ENCODE results near the gene UNC119B.
A peak's percentile ranks its signal among the peaks of the same experiment; 100 is the strongest.
"Not testable (repeated sequence)": the region's sequence is repeated elsewhere in the genome, so short reads cannot be mapped to it uniquely, and the experiment has no call there.

The UNC119B gene

GRCh38 chr12:120711411-120711810 lies 1.2 kb downstream of the UNC119B start:
- in situ Hi-C loops (cut with MboI; ENCODE audit: low pct_unique_long_range_greater_than_20kb, low sequenced_read_pairs), result no loop called here
- DNase-seq, result no peak

- in situ Hi-C loops (cut with MboI; ENCODE audit: low pct_unique_long_range_greater_than_20kb, low sequenced_read_pairs), result no loop called here
- no peak for DNase-seq
Observed at GRCh38 chr12:120712610-120713009, 2.4 kb downstream of the UNC119B start.

GRCh38 chr12:120713861-120714482 lies 3.7 kb downstream of the UNC119B start:
- in situ Hi-C loops (cut with MboI; ENCODE audit: low pct_unique_long_range_greater_than_20kb, low sequenced_read_pairs), result no loop called here
- DNase-seq, result peak; percentile 77

- no peak for DNase-seq
- in situ Hi-C loops (cut with MboI; ENCODE audit: low pct_unique_long_range_greater_than_20kb, low sequenced_read_pairs), result no loop called here
Observed at GRCh38 chr12:120718055-120718454, 7.8 kb downstream of the UNC119B start.

- DNase-seq, result no peak
- in situ Hi-C loops (cut with MboI; ENCODE audit: low pct_unique_long_range_greater_than_20kb, low sequenced_read_pairs), result no loop called here
Observed at GRCh38 chr12:120719072-120719471, 8.8 kb downstream of the UNC119B start.

- no peak for DNase-seq
- in situ Hi-C loops (cut with MboI; ENCODE audit: low pct_unique_long_range_greater_than_20kb, low sequenced_read_pairs), result no loop called here
Observed at GRCh38 chr12:120719496-120720233, 9.4 kb downstream of the UNC119B start.

GRCh38 chr12:120720234-120720986 lies 10.2 kb downstream of the UNC119B start:
- no peak for DNase-seq
- in situ Hi-C loops (cut with MboI; ENCODE audit: low pct_unique_long_range_greater_than_20kb, low sequenced_read_pairs), result no loop called here

GRCh38 chr12:120720987-120721801 lies 10.9 kb downstream of the UNC119B start:
- DNase-seq, result no peak
- in situ Hi-C loops (cut with MboI; ENCODE audit: low pct_unique_long_range_greater_than_20kb, low sequenced_read_pairs), result no loop called here

GRCh38 chr12:120721866-120722265 lies 11.6 kb downstream of the UNC119B start:
- DNase-seq, result no peak
- in situ Hi-C loops (cut with MboI; ENCODE audit: low pct_unique_long_range_greater_than_20kb, low sequenced_read_pairs), result no loop called here

- in situ Hi-C loops (cut with MboI; ENCODE audit: low pct_unique_long_range_greater_than_20kb, low sequenced_read_pairs), result no loop called here
- DNase-seq, result no peak
Observed at GRCh38 chr12:120722784-120723183, 12.5 kb downstream of the UNC119B start.

- in situ Hi-C loops (cut with MboI; ENCODE audit: low pct_unique_long_range_greater_than_20kb, low sequenced_read_pairs), result no loop called here
Observed at GRCh38 chr12:120724720-120725119, 14.5 kb downstream of the UNC119B start.

GRCh38 chr12:120725151-120725658 lies 14.9 kb downstream of the UNC119B start:
- in situ Hi-C loops (cut with MboI; ENCODE audit: low pct_unique_long_range_greater_than_20kb, low sequenced_read_pairs), result no loop called here
- no peak for DNase-seq

More at GRCh38 chr12:120724720-120725119, 14.5 kb downstream of the UNC119B start:
- DNase-seq, result no peak

GRCh38 chr12:120725659-120726509 lies 15.6 kb downstream of the UNC119B start, which contains the start of gene ACADS:
TSS of gene ACADS (plus strand) at chr12:120725826. CDS start at chr12:120725886, 60 bp downstream.
- in situ Hi-C loops (cut with MboI; ENCODE audit: low pct_unique_long_range_greater_than_20kb, low sequenced_read_pairs), result no loop called here
- peak; percentile 85 for DNase-seq

GRCh38 chr12:120726510-120726793 lies 16.2 kb downstream of the UNC119B start:
- no peak for DNase-seq
- in situ Hi-C loops (cut with MboI; ENCODE audit: low pct_unique_long_range_greater_than_20kb, low sequenced_read_pairs), result no loop called here

- in situ Hi-C loops (cut with MboI; ENCODE audit: low pct_unique_long_range_greater_than_20kb, low sequenced_read_pairs), result no loop called here
Observed at GRCh38 chr12:120726961-120727360, 16.7 kb downstream of the UNC119B start.

GRCh38 chr12:120732198-120732597 lies 21.9 kb downstream of the UNC119B start:
- DNase-seq; in situ Hi-C loops (cut with MboI; ENCODE audit: low pct_unique_long_range_greater_than_20kb, low sequenced_read_pairs): not testable (repeated sequence)

More at GRCh38 chr12:120726961-120727360, 16.7 kb downstream of the UNC119B start:
- no peak for DNase-seq

GRCh38 chr12:120733574-120733973 lies 23.3 kb downstream of the UNC119B start:
- no peak for DNase-seq
- in situ Hi-C loops (cut with MboI; ENCODE audit: low pct_unique_long_range_greater_than_20kb, low sequenced_read_pairs), result no loop called here

GRCh38 chr12:120734210-120734609 lies 24.0 kb downstream of the UNC119B start:
- in situ Hi-C loops (cut with MboI; ENCODE audit: low pct_unique_long_range_greater_than_20kb, low sequenced_read_pairs), result no loop called here
- no peak for DNase-seq
